SK-N-SH treated with all-trans-retinoic acid at 6 μM for 48 hours (cell line): ENCODE measurements around the gene RTL10.

Source experiments
- ATAC-seq: fragments of 200-7000 bp; cut with Tn5 transposase; 3 replicates; pipeline ENCODE4 v1.9.1; 2020; ENCODE audit warnings: mild to moderate bottlenecking, moderate library complexity
- ARNTL ChIP-seq: fragments of 450-650 bp; formaldehyde crosslinking; IDR thresholded peaks from 2 replicates; pipeline ENCODE4 v1.5.0; 2020; ENCODE audit warnings: low read depth, mild to moderate bottlenecking, moderate library complexity, borderline replicate concordance
- BACH2 ChIP-seq: fragments of 250-450 bp; sonication (Bioruptor Pico); IDR thresholded peaks from 2 replicates; pipeline ENCODE4 v1.9.0; 2021; ENCODE audit warnings: mild to moderate bottlenecking, borderline replicate concordance
- CSDC2 ChIP-seq: fragments of 250-450 bp; sonication (Bioruptor Pico); IDR thresholded peaks from 2 replicates; pipeline ENCODE4 v1.5.0; 2020; ENCODE audit warnings: mild to moderate bottlenecking, moderate library complexity
- ESRRG ChIP-seq: fragments of 250-450 bp; sonication (Bioruptor Pico); IDR thresholded peaks from 2 replicates; pipeline ENCODE4 v1.6.1; 2021; ENCODE audit warnings: mild to moderate bottlenecking
- GLIS3 ChIP-seq: fragments of 250-450 bp; sonication (Bioruptor Pico); IDR thresholded peaks from 2 replicates; pipeline ENCODE4 v1.5.0; 2020; ENCODE audit warnings: mild to moderate bottlenecking, moderate library complexity
- ISL1 ChIP-seq: fragments of 250-450 bp; sonication (Bioruptor Pico); IDR thresholded peaks from 2 replicates; pipeline ENCODE4 v2.1.2; 2022; ENCODE audit warnings: mild to moderate bottlenecking, moderate library complexity
- PPARA ChIP-seq: fragments of 250-450 bp; sonication (Bioruptor Pico); IDR thresholded peaks from 2 replicates; pipeline ENCODE4 v1.5.0; 2020; ENCODE audit warnings: mild to moderate bottlenecking, borderline replicate concordance
- SNAI2 ChIP-seq: fragments of 250-450 bp; sonication (Bioruptor Pico); IDR thresholded peaks from 2 replicates; pipeline ENCODE4 v1.5.0; 2020; ENCODE audit warnings: mild to moderate bottlenecking, moderate library complexity
- TCF4 ChIP-seq: fragments of 250-450 bp; sonication (Bioruptor Pico); IDR thresholded peaks from 2 replicates; pipeline ENCODE4 v1.8.0; 2021; ENCODE audit warnings: mild to moderate bottlenecking, moderate library complexity, borderline replicate concordance
- TOX ChIP-seq: fragments of 250-450 bp; sonication (Bioruptor Pico); IDR thresholded peaks from 2 replicates; pipeline ENCODE4 v1.8.0; 2021; ENCODE audit warnings: mild to moderate bottlenecking, moderate library complexity, borderline replicate concordance
- ZFP3 ChIP-seq: fragments of 250-450 bp; sonication (Bioruptor Pico); IDR thresholded peaks from 2 replicates; pipeline ENCODE4 v1.5.0; 2020; ENCODE audit warnings: mild to moderate bottlenecking, moderate library complexity
- ZFP30 ChIP-seq: fragments of 450-650 bp; formaldehyde crosslinking; IDR thresholded peaks from 2 replicates; pipeline ENCODE4 v1.5.0; 2022; ENCODE audit warnings: mild to moderate bottlenecking, moderate library complexity
- ZNF565 ChIP-seq: fragments of 450-650 bp; formaldehyde crosslinking; conservative IDR thresholded peaks from 2 replicates; pipeline ENCODE4 v1.5.0; 2020; ENCODE audit warnings: low read depth, mild to moderate bottlenecking, moderate library complexity
- ZNF70 ChIP-seq: fragments of 450-650 bp; formaldehyde crosslinking; IDR thresholded peaks from 2 replicates; pipeline ENCODE4 v1.5.0; 2020; ENCODE audit warnings: mild to moderate bottlenecking, moderate library complexity
- TF ChIP-seq, protein P1 (sequence below): fragments of 250-450 bp; sonication (Bioruptor Pico); IDR thresholded peaks from 2 replicates; pipeline ENCODE4 v1.5.0; 2020; ENCODE audit warnings: mild to moderate bottlenecking, moderate library complexity
- TF ChIP-seq, protein P2 (sequence below): fragments of 250-450 bp; sonication (Bioruptor Pico); IDR thresholded peaks from 2 replicates; pipeline ENCODE4 v1.8.0; 2021; ENCODE audit warnings: low read depth, mild to moderate bottlenecking, moderate library complexity, borderline replicate concordance
- TF ChIP-seq, protein P3 (sequence below): fragments of 250-450 bp; sonication (Bioruptor Pico); IDR thresholded peaks from 2 replicates; pipeline ENCODE4 v1.8.0; 2020; ENCODE audit warnings: mild to moderate bottlenecking, moderate library complexity, borderline replicate concordance
- TF ChIP-seq, protein P4 (sequence below): fragments of 250-450 bp; sonication (Bioruptor Pico); IDR thresholded peaks from 2 replicates; pipeline ENCODE4 v1.5.1; 2020; ENCODE audit warnings: low read depth, mild to moderate bottlenecking, moderate library complexity

Gene RTL10

DNA sequence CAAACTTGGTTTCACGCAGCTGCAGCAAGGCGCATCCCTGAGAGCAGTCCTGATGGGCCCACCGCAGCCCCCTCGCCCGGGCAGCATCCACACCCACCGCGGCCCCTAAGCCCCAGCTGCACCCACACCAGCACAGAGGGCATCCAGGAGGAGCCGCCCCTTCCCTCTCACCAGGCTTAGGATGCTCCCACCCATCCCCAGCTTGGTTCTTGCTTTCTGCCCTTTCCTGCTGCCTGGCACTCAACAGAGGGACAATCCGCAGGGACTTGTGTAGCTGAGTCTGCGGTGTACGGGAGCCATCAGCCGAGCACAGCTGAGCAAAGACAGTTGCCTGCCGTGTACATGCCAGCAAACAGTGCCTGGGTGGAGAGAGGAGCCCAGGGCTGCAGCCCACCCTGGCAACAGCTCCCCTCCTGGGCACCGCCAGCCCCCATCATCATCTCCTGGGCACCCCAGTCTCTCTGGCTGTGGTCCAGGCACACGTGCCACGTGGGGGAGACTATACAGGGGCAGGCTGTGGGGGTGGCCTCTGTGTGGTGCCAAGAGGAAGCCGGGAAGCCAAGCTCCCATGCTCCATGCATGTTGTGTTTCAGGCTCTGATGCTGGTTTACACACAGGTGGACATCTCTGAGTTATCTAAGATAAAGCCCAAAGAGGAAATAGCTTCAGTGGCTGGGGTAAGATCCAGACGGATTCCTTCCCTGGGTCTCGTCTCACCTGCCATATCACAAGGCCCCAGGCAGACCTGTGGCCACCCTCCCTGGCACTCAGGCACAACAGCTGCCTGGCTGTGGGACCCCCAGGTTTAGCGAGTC lies 36.0 kb upstream of the RTL10 start (continued):
- TF ChIP-seq, protein P1, sequence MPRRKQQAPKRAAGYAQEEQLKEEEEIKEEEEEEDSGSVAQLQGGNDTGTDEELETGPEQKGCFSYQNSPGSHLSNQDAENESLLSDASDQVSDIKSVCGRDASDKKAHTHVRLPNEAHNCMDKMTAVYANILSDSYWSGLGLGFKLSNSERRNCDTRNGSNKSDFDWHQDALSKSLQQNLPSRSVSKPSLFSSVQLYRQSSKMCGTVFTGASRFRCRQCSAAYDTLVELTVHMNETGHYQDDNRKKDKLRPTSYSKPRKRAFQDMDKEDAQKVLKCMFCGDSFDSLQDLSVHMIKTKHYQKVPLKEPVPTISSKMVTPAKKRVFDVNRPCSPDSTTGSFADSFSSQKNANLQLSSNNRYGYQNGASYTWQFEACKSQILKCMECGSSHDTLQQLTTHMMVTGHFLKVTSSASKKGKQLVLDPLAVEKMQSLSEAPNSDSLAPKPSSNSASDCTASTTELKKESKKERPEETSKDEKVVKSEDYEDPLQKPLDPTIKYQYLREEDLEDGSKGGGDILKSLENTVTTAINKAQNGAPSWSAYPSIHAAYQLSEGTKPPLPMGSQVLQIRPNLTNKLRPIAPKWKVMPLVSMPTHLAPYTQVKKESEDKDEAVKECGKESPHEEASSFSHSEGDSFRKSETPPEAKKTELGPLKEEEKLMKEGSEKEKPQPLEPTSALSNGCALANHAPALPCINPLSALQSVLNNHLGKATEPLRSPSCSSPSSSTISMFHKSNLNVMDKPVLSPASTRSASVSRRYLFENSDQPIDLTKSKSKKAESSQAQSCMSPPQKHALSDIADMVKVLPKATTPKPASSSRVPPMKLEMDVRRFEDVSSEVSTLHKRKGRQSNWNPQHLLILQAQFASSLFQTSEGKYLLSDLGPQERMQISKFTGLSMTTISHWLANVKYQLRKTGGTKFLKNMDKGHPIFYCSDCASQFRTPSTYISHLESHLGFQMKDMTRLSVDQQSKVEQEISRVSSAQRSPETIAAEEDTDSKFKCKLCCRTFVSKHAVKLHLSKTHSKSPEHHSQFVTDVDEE (CRISPR knock-in tag), result no peak

DNA sequence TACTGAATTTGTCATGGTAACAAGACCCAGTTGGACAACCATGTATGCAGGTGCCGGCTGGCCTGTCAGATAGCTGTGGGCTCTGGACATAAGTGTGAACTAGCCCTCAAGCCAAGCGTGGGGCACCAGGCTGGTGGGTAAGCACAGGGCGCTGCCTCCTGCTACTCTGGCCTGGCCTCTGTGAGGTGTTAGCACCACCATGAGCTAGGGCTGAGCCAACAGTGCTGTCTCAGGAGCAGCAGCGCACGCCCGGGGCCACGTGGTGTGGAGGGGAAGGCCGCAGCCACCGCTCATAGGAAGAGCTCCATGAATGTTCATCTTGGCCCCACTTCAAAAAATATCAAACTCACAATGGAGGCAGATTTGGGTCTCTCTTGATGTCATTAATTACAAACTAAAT lies 35.3 kb upstream of the RTL10 start:
- no peak for TF ChIP-seq TOX (CRISPR knock-in tag)
- TF ChIP-seq, protein P2, sequence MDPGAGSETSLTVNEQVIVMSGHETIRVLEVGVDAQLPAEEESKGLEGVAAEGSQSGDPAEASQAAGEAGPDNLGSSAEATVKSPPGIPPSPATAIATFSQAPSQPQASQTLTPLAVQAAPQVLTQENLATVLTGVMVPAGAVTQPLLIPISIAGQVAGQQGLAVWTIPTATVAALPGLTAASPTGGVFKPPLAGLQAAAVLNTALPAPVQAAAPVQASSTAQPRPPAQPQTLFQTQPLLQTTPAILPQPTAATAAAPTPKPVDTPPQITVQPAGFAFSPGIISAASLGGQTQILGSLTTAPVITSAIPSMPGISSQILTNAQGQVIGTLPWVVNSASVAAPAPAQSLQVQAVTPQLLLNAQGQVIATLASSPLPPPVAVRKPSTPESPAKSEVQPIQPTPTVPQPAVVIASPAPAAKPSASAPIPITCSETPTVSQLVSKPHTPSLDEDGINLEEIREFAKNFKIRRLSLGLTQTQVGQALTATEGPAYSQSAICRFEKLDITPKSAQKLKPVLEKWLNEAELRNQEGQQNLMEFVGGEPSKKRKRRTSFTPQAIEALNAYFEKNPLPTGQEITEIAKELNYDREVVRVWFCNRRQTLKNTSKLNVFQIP, result no peak
- no peak for TF ChIP-seq ARNTL (CRISPR knock-in tag)
- TF ChIP-seq ZNF70 (CRISPR knock-in tag), result no peak
- TF ChIP-seq ZFP30 (CRISPR knock-in tag), result no peak
- no peak for TF ChIP-seq ESRRG (CRISPR knock-in tag)
- TF ChIP-seq ZFP3 (CRISPR knock-in tag), result no peak
- TF ChIP-seq CSDC2 (CRISPR knock-in tag), result no peak
- TF ChIP-seq ISL1 (CRISPR knock-in tag), result no peak
- no peak for ATAC-seq

DNA sequence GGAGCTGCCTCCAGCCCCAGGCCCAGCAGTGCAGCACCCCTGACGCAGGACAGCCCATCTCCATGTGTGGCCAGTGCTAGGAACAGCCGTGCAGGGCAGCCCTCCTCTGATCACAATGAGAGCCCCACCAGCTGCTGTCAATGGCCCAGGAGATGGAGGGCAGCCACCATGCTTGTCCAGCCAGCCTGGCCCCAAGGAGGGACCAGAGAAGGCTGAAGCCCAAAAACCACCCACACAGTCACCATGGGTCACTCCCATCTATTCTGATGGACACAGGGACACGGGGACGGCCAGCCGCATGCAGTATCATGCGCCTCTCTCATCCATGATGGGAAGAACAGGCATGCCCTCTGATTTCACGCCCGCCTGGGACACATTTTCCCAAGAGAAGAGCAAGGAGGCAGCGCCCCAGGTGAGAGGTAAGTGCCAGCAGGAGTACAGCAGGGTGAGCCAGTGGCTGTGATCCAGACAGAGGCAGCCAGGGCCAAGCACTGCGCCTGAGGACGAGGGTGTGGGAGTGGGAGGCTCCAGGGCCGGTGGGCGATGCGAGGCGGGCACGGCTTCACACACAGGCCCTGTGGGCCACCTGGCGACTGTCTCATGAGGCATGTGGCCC lies 33.6 kb upstream of the RTL10 start:
- ATAC-seq, result no peak
- TF ChIP-seq TCF4 (no peak), ZFP3 (CRISPR knock-in tag) (no peak), PPARA (CRISPR knock-in tag) (no peak), BACH2 (no peak), ARNTL (CRISPR knock-in tag) (no peak)
- TF ChIP-seq, protein P3, sequence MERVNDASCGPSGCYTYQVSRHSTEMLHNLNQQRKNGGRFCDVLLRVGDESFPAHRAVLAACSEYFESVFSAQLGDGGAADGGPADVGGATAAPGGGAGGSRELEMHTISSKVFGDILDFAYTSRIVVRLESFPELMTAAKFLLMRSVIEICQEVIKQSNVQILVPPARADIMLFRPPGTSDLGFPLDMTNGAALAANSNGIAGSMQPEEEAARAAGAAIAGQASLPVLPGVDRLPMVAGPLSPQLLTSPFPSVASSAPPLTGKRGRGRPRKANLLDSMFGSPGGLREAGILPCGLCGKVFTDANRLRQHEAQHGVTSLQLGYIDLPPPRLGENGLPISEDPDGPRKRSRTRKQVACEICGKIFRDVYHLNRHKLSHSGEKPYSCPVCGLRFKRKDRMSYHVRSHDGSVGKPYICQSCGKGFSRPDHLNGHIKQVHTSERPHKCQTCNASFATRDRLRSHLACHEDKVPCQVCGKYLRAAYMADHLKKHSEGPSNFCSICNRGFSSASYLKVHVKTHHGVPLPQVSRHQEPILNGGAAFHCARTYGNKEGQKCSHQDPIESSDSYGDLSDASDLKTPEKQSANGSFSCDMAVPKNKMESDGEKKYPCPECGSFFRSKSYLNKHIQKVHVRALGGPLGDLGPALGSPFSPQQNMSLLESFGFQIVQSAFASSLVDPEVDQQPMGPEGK, result no peak
- TF ChIP-seq, protein P4, sequence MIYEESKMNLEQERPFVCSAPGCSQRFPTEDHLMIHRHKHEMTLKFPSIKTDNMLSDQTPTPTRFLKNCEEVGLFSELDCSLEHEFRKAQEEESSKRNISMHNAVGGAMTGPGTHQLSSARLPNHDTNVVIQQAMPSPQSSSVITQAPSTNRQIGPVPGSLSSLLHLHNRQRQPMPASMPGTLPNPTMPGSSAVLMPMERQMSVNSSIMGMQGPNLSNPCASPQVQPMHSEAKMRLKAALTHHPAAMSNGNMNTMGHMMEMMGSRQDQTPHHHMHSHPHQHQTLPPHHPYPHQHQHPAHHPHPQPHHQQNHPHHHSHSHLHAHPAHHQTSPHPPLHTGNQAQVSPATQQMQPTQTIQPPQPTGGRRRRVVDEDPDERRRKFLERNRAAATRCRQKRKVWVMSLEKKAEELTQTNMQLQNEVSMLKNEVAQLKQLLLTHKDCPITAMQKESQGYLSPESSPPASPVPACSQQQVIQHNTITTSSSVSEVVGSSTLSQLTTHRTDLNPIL (CRISPR knock-in tag), result no peak

DNA sequence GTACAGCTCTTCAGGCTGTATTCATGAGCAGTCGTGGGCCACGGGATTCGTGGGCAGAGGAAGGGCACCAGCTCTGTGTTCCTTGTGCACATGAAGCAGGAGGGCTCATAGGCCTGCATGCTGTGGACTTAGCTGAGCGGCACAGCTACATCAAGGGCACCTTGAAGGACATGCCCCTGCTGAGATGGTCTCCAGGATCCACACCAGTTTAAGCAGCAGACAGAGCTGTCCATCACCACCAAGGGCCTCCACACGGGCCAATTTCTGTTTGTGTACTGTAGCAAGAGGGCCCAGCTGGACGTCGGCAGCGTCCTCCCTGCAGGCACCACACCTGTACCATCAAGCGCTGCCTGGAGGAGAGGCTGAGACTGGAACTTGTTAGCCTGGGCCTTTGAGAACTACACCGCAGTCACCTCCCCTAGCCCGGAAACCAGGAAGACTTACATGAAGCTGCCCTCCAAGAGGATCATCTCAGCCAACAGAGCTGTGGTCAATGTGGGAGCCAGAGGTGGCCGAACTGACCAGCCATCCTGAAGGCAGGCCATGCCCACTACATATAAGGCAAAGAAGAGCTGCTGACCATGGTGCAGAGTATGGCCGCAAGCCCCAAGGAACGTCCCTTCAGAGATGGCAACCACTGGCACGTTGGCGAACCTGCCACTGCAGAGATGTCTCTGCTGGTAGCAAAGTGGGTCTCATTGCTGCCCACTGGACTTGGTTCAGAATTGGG lies 32.7 kb upstream of the RTL10 start:
- TF ChIP-seq ZNF70 (CRISPR knock-in tag) (no peak), PPARA (CRISPR knock-in tag) (no peak), ZFP30 (CRISPR knock-in tag) (no peak), ZNF565 (CRISPR knock-in tag) (no peak), TOX (CRISPR knock-in tag) (no peak), GLIS3 (no peak), SNAI2 (CRISPR knock-in tag) (no peak), ARNTL (CRISPR knock-in tag) (no peak), BACH2 (no peak), CSDC2 (CRISPR knock-in tag) (no peak), ISL1 (CRISPR knock-in tag) (no peak)
- TF ChIP-seq, protein P1 (CRISPR knock-in tag), result no peak
- TF ChIP-seq, protein P3, result no peak
- TF ChIP-seq, protein P4 (CRISPR knock-in tag), result no peak
- ATAC-seq, result no peak
